Dendritic cell treated with granulocyte-macrophage colony-stimulating factor and Interleukin-4, amounts not matched to agents 40 ng/mL and 50 ng/mL, for 4 days (primary cell): ENCODE measurements around the gene GNB5.

Experiments
- H3K27ac Mint-ChIP-seq: one replicate; pipeline ENCODE4 v1.8.0; 2022; ENCODE audit warnings: mild to moderate bottlenecking, mixed read lengths
- H3K27me3 Mint-ChIP-seq: one replicate; pipeline ENCODE4 v1.8.0; 2022; ENCODE audit warnings: mild to moderate bottlenecking, mixed read lengths
- H3K36me3 Mint-ChIP-seq: one replicate; pipeline ENCODE4 v1.8.0; 2022; ENCODE audit warnings: low read depth, mixed read lengths
- H3K4me1 Mint-ChIP-seq: one replicate; pipeline ENCODE4 v1.8.0; 2022; ENCODE audit warnings: low read depth, mixed read lengths
- H3K4me3 Mint-ChIP-seq: one replicate; pipeline ENCODE4 v1.8.0; 2022; ENCODE audit warnings: mild to moderate bottlenecking, moderate library complexity, mixed read lengths
- H3K9me3 Mint-ChIP-seq: one replicate; pipeline ENCODE4 v1.8.0; 2022; ENCODE audit warnings: mixed read lengths
- intact Hi-C: fragments of 100-400 bp; cut with micrococcal nuclease; formaldehyde crosslinking; loops from one replicate; pipeline ENCODE4 v1.15.0; 2022

Gene GNB5

DNA sequence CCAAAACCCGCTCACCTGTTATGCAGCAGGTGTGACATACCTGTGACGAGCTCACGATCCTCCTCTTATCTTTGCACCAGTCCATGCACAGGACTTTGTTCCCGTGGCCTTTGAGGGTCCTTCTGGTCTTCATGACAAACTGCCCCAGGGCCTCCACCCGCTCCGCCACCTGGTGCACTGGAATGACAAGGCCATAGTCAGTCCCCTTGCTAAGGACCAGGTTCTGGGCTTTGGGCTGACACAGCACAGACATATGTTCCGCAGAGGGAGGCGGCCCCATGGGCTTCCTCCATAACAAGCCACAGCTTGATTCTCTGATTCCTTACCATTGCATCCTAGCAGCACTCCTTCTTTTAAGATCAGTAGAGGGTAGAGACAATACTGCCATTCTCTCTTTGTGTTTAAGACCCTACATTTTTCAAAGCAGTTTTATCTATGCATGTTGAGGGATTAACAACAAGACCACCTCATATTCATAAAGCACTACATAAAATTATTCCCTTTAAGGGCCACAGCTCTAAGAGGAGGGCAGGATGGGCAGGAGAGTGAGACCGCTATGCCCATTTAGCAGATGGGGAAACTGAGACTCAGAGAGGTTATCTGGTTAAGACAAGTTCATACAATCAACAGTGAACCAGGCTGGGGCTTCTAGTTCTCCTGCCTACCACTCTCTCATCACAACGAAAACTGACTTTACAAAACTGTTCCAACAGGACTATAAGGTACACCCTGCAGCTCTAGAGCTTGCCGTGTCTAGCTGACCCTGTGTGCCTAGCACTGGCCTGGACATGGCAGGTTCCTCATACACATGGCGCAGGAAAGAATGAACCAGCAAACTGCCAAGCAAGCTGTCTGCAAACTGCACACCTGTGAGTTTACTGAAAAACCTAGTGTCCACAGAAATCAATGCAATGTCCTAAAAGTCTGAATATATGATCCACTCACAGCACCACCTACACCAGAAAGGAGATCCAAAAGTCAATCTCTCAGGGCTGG, 37.0 kb downstream of the GNB5 start:
- Mint-ChIP-seq H3K27me3 (no peaks in the 10 kb centered on the region), H3K9me3 (no peaks in the 10 kb centered on the region), H3K36me3 (no peaks in the 10 kb centered on the region), H3K4me1 (peaks cover 9% of the 10 kb centered on the region), H3K4me3 (no peak overlapping the region), H3K27ac (no peak overlapping the region)
- intact Hi-C loops: no loop called here

DNA sequence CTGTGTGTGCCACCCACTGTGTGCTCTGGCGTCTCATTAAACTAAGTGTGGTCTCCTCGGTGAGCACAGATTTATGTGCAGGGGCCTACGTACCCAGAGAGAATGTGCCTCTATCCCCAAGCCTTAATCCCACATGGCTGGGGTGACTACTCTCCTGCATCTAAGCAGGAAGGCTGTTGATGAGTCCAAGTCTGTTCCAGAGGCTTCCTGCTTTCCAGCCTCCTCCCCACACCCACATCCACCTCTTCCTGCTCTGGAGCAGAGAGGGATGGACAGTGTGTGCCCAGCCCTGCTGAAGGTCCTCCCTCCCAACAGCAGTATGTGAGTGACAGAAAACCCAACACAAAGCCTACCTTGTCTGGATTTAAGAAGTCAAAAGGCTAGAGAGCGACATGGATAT, 39.8 kb downstream of the GNB5 start:
- intact Hi-C loops: no loop called here

GRCh38 chr15:52150871-52151270, 40.3 kb downstream of the GNB5 start:
- Mint-ChIP-seq H3K36me3 (no peaks in the 10 kb centered on the region), H3K27me3 (no peaks in the 10 kb centered on the region), H3K4me1 (peaks cover 9% of the 10 kb centered on the region), H3K4me3 (no peak overlapping the region), H3K27ac (no peak overlapping the region), H3K9me3 (no peaks in the 10 kb centered on the region)
- intact Hi-C loops: no loop called here

More for the DNA sequence above, 39.8 kb downstream of the GNB5 start:
- Mint-ChIP-seq H3K27ac (no peak overlapping the region), H3K4me1 (peaks cover 9% of the 10 kb centered on the region), H3K27me3 (no peaks in the 10 kb centered on the region), H3K9me3 (no peaks in the 10 kb centered on the region), H3K4me3 (no peak overlapping the region), H3K36me3 (no peaks in the 10 kb centered on the region)

- Mint-ChIP-seq H3K9me3 (no peaks in the 10 kb centered on the region), H3K27ac (no peak overlapping the region), H3K27me3 (no peaks in the 10 kb centered on the region), H3K4me3 (no peak overlapping the region), H3K36me3 (no peaks in the 10 kb centered on the region), H3K4me1 (peaks cover 8% of the 10 kb centered on the region)
- intact Hi-C loops: no loop called here
Measured at GRCh38 chr15:52150043-52150825, 41.0 kb downstream of the GNB5 start.

DNA sequence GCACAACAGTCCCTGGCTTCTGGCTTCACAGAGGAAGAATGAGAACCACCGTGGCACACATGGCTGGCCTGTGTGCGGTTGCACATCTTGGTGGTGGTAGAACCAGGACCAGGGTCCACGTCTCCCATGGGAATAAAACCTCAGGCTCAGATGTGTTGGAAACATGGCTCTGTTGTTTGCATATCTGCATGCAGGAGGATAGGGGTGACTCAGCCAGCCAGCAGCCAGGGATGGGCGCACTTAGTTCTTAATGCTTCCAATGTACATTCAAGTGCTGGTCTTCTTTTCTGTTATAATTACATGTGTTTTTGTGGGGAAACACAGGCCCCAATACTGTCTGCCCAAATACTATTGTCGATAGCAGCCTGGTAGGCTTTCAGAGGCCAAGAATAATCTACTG, 42.8 kb downstream of the GNB5 start:
- intact Hi-C loops: no loop called here
- H3K36me3 Mint-ChIP-seq: no peaks in the 10 kb centered on the region
- no peak overlapping the region for H3K27ac Mint-ChIP-seq
- H3K27me3 Mint-ChIP-seq: no peaks in the 10 kb centered on the region
- H3K4me3 Mint-ChIP-seq: no peak overlapping the region
- H3K9me3 Mint-ChIP-seq: no peaks in the 10 kb centered on the region
- no peaks in the 10 kb centered on the region for H3K4me1 Mint-ChIP-seq

- Mint-ChIP-seq H3K4me1 (no peaks in the 10 kb centered on the region), H3K27me3 (no peaks in the 10 kb centered on the region), H3K36me3 (no peaks in the 10 kb centered on the region), H3K4me3 (no peak overlapping the region), H3K27ac (no peak overlapping the region), H3K9me3 (no peaks in the 10 kb centered on the region)
- intact Hi-C loops: no loop called here
Measured at GRCh38 chr15:52146776-52147175, 44.4 kb downstream of the GNB5 start.

DNA sequence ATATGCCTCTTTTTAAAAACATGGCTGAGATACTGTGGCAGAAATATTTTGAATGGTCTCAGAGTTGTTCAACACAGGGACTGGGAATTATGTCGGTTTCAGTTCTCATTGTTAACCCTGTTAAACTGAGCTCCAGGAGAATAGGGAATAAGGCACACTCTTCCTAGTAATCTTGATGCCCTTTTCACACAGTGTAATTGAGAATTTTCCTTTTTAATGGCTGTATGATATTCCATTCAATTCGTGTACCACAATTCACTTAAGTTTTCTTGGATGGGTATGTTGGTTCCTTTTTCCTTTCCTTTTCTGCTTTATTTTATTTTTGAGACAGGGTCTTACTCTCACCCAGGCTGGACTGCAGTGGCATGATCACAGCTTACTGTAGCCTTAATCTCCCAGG, 44.9 kb downstream of the GNB5 start:
- intact Hi-C loops: no loop called here
- Mint-ChIP-seq H3K4me3 (no peak overlapping the region), H3K36me3 (no peaks in the 10 kb centered on the region), H3K9me3 (no peaks in the 10 kb centered on the region), H3K27ac (no peak overlapping the region), H3K4me1 (no peaks in the 10 kb centered on the region), H3K27me3 (no peaks in the 10 kb centered on the region)

- Mint-ChIP-seq H3K4me3 (no peak overlapping the region), H3K27ac (no peak overlapping the region), H3K9me3 (no peaks in the 10 kb centered on the region), H3K27me3 (no peaks in the 10 kb centered on the region), H3K36me3 (no peaks in the 10 kb centered on the region), H3K4me1 (peaks cover 8% of the 10 kb centered on the region)
- intact Hi-C loops: no loop called here
Measured at GRCh38 chr15:52144656-52145178, 46.5 kb downstream of the GNB5 start.

- no peak overlapping the region for H3K4me3 Mint-ChIP-seq
- no peaks in the 10 kb centered on the region for H3K9me3 Mint-ChIP-seq
- no peak overlapping the region for H3K27ac Mint-ChIP-seq
- H3K36me3 Mint-ChIP-seq: no peaks in the 10 kb centered on the region
- no peaks in the 10 kb centered on the region for H3K27me3 Mint-ChIP-seq
- peaks cover 13% of the 10 kb centered on the region for H3K4me1 Mint-ChIP-seq
- intact Hi-C loops: no loop called here
Measured at GRCh38 chr15:52143873-52144272, 47.3 kb downstream of the GNB5 start.

DNA sequence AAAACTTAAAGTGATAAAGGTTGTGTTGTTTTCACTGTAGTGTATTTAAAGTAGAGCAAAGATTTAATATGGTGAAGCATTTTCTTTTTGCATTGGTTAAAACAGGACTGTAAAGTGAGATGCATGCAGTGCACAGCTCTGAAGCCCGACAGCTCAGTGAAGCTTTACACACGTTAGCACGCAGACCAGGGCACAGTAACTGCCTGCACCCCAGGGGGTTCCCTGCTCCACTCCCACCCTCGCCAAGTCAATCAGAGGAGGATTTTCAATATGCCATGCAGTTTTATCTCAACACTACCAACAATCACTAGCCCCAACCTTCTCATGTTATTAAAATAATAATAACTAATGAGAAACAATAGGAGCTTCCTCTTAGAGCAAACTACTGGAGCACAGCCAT, 50.5 kb downstream of the GNB5 start:
- H3K4me1 Mint-ChIP-seq: peaks cover 42% of the 10 kb centered on the region
- no peak overlapping the region for H3K4me3 Mint-ChIP-seq
- H3K36me3 Mint-ChIP-seq: no peaks in the 10 kb centered on the region
- intact Hi-C loops: loop anchor here (1.0 kb wide), 1 partner anchor 158 kb away; no protein-coding TSS in a partner anchor
- no peak overlapping the region for H3K27ac Mint-ChIP-seq
- H3K27me3 Mint-ChIP-seq: peaks cover 2% of the 10 kb centered on the region
- H3K9me3 Mint-ChIP-seq: no peaks in the 10 kb centered on the region

GRCh38 chr15:52139599-52140462, 51.4 kb downstream of the GNB5 start:
- intact Hi-C loops: loop anchor here (1.0 to 5.0 kb wide), 3 partner anchors 38 to 158 kb away; no protein-coding TSS in a partner anchor
- Mint-ChIP-seq H3K9me3 (no peaks in the 10 kb centered on the region), H3K27me3 (peaks cover 5% of the 10 kb centered on the region), H3K27ac (peak overlapping the region; percentile 42), H3K36me3 (no peaks in the 10 kb centered on the region), H3K4me3 (no peak overlapping the region), H3K4me1 (peaks cover 50% of the 10 kb centered on the region)

DNA sequence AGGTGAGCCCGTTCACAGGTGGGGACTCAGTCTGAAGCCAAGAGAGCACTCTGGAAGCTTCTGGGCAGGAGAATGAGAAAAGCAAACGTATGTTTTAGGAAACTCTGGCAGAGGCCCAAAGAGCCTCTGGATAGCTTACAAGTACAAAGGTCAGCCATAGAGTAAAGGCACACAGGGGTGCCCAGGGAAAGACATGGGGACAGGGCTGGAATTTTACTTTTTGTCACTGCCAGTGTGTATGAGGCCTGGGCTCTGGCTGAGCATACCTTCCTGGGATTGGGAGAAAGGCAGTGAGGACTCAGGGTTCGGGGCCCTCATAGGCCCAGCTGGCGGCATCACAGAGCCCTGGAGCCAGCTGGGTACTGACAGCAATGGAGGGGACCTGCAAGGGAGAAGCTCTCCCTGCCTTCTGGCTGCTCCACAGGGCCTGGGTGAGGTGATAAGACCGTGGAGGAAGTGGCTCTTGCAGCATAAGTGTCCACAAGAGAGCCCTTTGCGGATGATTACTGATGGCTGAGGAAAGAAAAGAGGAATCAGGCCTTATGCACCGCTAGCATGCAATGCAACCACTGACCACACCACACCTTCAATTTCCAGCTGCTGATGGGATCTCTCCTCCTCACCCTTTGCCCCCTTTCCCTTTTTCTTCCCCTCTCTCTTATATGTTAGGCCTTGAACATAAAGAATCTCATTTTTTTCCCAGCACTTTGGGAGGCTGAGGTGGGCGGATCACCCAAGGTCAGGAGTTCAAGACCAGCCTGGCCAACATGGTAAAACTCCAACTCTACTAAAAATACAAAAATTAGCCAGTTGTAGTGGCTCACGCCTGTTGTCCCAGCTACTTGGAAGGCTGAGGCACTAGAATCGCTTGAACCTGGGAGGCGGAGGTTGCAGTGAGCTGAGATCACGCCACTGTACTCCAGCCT, 53.5 kb downstream of the GNB5 start:
- intact Hi-C loops: loop anchor here (5.0 kb wide), 2 partner anchors 35 to 60 kb away; no protein-coding TSS in a partner anchor

More for the DNA sequence above, 53.5 kb downstream of the GNB5 start:
- H3K27me3 Mint-ChIP-seq: peaks cover 20% of the 10 kb centered on the region
- no peaks in the 10 kb centered on the region for H3K9me3 Mint-ChIP-seq
- peaks cover 64% of the 10 kb centered on the region for H3K4me1 Mint-ChIP-seq
- H3K36me3 Mint-ChIP-seq: no peaks in the 10 kb centered on the region
- H3K4me3 Mint-ChIP-seq: no peak overlapping the region
- H3K27ac Mint-ChIP-seq: peak overlapping the region; percentile 63
